SK-N-SH (cell line): ENCODE results near the gene TGDS. TPM values are rescaled to one million over a fixed set of nuclear protein-coding genes. Genes with fewer than 3 reads are reported as not detected.
"Not testable (repeated sequence)": the region's sequence is repeated elsewhere in the genome, so short reads cannot be mapped to it uniquely, and the experiment has no call there.

ENCODE experiments used
- CTCF ChIA-PET: fragments of 300-600, 350-600 bp; formaldehyde crosslinking; extraction: SDS; loops from one replicate; lab custom pipeline; 2021; lab: Yijun Ruan, JAX
- POLR2A ChIA-PET: fragments of 350-600 bp; sonication (Branson Sonifier 250); formaldehyde crosslinking; extraction: SDS; loops from one replicate; lab custom pipeline; 2020; ENCODE audit warnings: antibody characterized with exemption, inconsistent platforms; lab: Yijun Ruan, JAX
- DNase-seq: peaks from one replicate; pipeline ENCODE4 v3.0.0; 2012
- H2AFZ ChIP-seq: fragments of 200-600 bp; sonication (generic); 2 replicates; pipeline ENCODE4 v1.8.1; 2016; ENCODE audit warnings: antibody characterized with exemption, mild to moderate bottlenecking, low read depth
- H3F3A ChIP-seq: fragments of 200-600 bp; sonication (generic); replicated peaks from 2 replicates; pipeline ENCODE3; 2016; ENCODE audit warnings: antibody characterized with exemption, mild to moderate bottlenecking; ENCODE audit not compliant: insufficient read depth
- H3K27ac ChIP-seq, 2 experiments: fragments of 200-500 bp in 1 of 2; fragments of 200-600 bp in 1 of 2; sonication (Bioruptor generic) in 1 of 2; sonication (generic), shearing (Covaris generic) in 1 of 2; 2 replicates each; pipeline versions ENCODE4 v1.5.1 to v1.6.1; 2014 to 2016; ENCODE audit warnings: low read depth in 2 of 2, inconsistent platforms in 1 of 2, low read length in 1 of 2, mild to moderate bottlenecking in 1 of 2, mixed read lengths in 1 of 2
- H3K27me3 ChIP-seq: fragments of 200-600 bp; sonication (generic), shearing (Covaris generic); 2 replicates; pipeline ENCODE4 v1.6.1; 2016; ENCODE audit warnings: mixed run types; ENCODE audit not compliant: insufficient read depth
- H3K36me3 ChIP-seq, 2 experiments: fragments of 200-500 bp in 1 of 2; fragments of 200-600 bp in 1 of 2; sonication (Bioruptor generic) in 1 of 2; sonication (generic) in 1 of 2; replicated peaks in 1 of 2; 2 replicates each; pipeline versions ENCODE3 to v1.5.1; 2014 to 2016; ENCODE audit warnings: low read length in 1 of 2, mild to moderate bottlenecking in 1 of 2; ENCODE audit not compliant: insufficient read depth in 2 of 2, control insufficient read depth in 1 of 2
- H3K4me1 ChIP-seq, 2 experiments: fragments of 200-500 bp in 1 of 2; fragments of 200-600 bp in 1 of 2; sonication (Bioruptor generic) in 1 of 2; sonication (generic), shearing (Covaris generic) in 1 of 2; 2 replicates each; pipeline versions ENCODE4 v1.5.1 to v1.6.1; 2014 to 2016; ENCODE audit warnings: low read depth in 1 of 2, low read length in 1 of 2, mixed run types in 1 of 2; ENCODE audit not compliant: insufficient read depth in 2 of 2, control insufficient read depth in 1 of 2
- H3K4me2 ChIP-seq: fragments of 200-600 bp; sonication (generic), shearing (Covaris generic); 2 replicates; pipeline ENCODE4 v1.6.1; 2017; ENCODE audit warnings: mixed run types
- H3K4me3 ChIP-seq, 2 experiments: fragments of 200-500 bp in 1 of 2; fragments of 200-600 bp in 1 of 2; sonication (Bioruptor generic) in 1 of 2; sonication (generic), shearing (Covaris generic) in 1 of 2; 2 replicates each; pipeline versions ENCODE4 v1.5.1 to v1.8.1; 2014 to 2016; ENCODE audit warnings: low read depth in 2 of 2, inconsistent platforms in 1 of 2, low read length in 1 of 2, mild to moderate bottlenecking in 1 of 2, mixed read lengths in 1 of 2, moderate library complexity in 1 of 2
- H3K79me2 ChIP-seq: fragments of 200-600 bp; sonication (generic); 2 replicates; pipeline ENCODE4 v1.8.1; 2017; ENCODE audit warnings: mild to moderate bottlenecking; ENCODE audit not compliant: insufficient read depth
- H3K9ac ChIP-seq: fragments of 200-600 bp; sonication (generic); 2 replicates; pipeline ENCODE4 v1.6.1; 2017; ENCODE audit warnings: mixed run types
- H3K9me2 ChIP-seq: fragments of 200-600 bp; sonication (generic); 2 replicates; pipeline ENCODE4 v1.6.1; 2017; ENCODE audit warnings: mixed run types
- H3K9me3 ChIP-seq: fragments of 200-600 bp; sonication (generic); 2 replicates; pipeline ENCODE4 v1.6.1; 2017; ENCODE audit warnings: mixed run types, mild to moderate bottlenecking, moderate library complexity
- H4K20me1 ChIP-seq: fragments of 200-600 bp; sonication (generic); 2 replicates; pipeline ENCODE4 v1.6.1; 2017; ENCODE audit warnings: mild to moderate bottlenecking, mixed run types; ENCODE audit not compliant: insufficient read depth
- FOXJ3 ChIP-seq: sonication (generic); formaldehyde crosslinking; IDR thresholded peaks from 2 replicates; pipeline ENCODE4 v1.5.1; 2020; ENCODE audit warnings: mild to moderate bottlenecking, missing genetic modification reagents
- GATA2 ChIP-seq: sonication (generic); formaldehyde crosslinking; IDR thresholded peaks from 2 replicates; pipeline ENCODE4 v1.5.0; 2020; ENCODE audit warnings: mild to moderate bottlenecking, missing genetic modification reagents
- JUND ChIP-seq: IDR thresholded peaks from 2 replicates; pipeline ENCODE4 v1.4.0; 2012
- SMC3 ChIP-seq: IDR thresholded peaks from 2 replicates; pipeline ENCODE4 v1.6.1; 2012; ENCODE audit warnings: low read depth, low read length, improper control_type of control experiment
- WGBS: methylation state at CpG from one replicate; pipeline ENCODE4 v1.1.6; 2017; ENCODE audit warnings: low lambda C conversion rate; 5-methylcytosine and 5-hydroxymethylcytosine counted together
- polyA plus RNA-seq, 3 experiments: library from polyadenylated mRNA; depleted of rRNA; stranded (reverse); fragments of >200 nt; gene quantifications; 2 replicates each; pipeline ENCODE4 v1.2.3, GENCODE V29; 2012

TGDS gene
- polyA plus RNA-seq, 1 of the 3 experiments (the other 2 are of a cell fraction), result 8.2 TPM

- H3K4me3 ChIP-seq, H3K4me1 ChIP-seq, POLR2A ChIA-PET, H3K79me2 ChIP-seq, DNase-seq, H3F3A ChIP-seq, H3K9ac ChIP-seq, H2AFZ ChIP-seq, H3K4me2 ChIP-seq, H3K9me3 ChIP-seq, H3K27ac ChIP-seq, H3K27me3 ChIP-seq, H4K20me1 ChIP-seq, H3K9me2 ChIP-seq: not testable (repeated sequence)
- 92% methylated on average over 3 of the region's 3 CpGs for WGBS
- CTCF ChIA-PET, result interaction anchor here (1.2 kb wide), 1 partner anchor 20 kb away, joined by 3 read pairs; no protein-coding TSS in a partner anchor
- peaks cover 8 to 20% of the 10 kb centered on the region in 2 experiments for H3K36me3 ChIP-seq
Measured at GRCh38 chr13:94637677-94638076, 41.7 kb upstream of the TGDS start.

GRCh38 chr13:94636942-94637578 is 41.1 kb upstream of the TGDS start:
- TF ChIP-seq GATA2 (no peak), SMC3 (no peak), JUND (no peak), FOXJ3 (CRISPR knock-in tag) (no peak)
- CTCF ChIA-PET, result interaction anchor here (1.2 kb wide), 1 partner anchor 19 kb away, joined by 3 read pairs; no protein-coding TSS in a partner anchor
- Histone ChIP-seq H3K79me2 (no peaks in the 10 kb centered on the region), H3K4me2 (no peak overlapping the region), H3K9me3 (no peaks in the 10 kb centered on the region), H3K36me3 (peaks cover 14 to 21% of the 10 kb centered on the region in 2 experiments), H3K4me1 (peaks cover 0 to 7% of the 10 kb centered on the region in 2 experiments; a peak in 2 of 4 replicates), H2AFZ (no peak overlapping the region), H3K27ac (no peak overlapping the region), H3K27me3 (no peaks in the 10 kb centered on the region), H3F3A (peaks cover 10% of the 10 kb centered on the region), H3K9me2 (no peaks in the 10 kb centered on the region), H3K9ac (no peak overlapping the region), H4K20me1 (no peaks in the 10 kb centered on the region), H3K4me3 (no peak overlapping the region)
- no peak for DNase-seq
- POLR2A ChIA-PET, result no interaction called here
- 52% methylated on average over 1 of the region's 1 CpG for WGBS

GRCh38 chr13:94636096-94636495 is 40.1 kb upstream of the TGDS start:
- H3K9me3 ChIP-seq, H4K20me1 ChIP-seq, H3K27me3 ChIP-seq, H3F3A ChIP-seq, H3K4me1 ChIP-seq, H3K27ac ChIP-seq, H3K9me2 ChIP-seq, H3K9ac ChIP-seq, H3K4me3 ChIP-seq, H3K79me2 ChIP-seq, H2AFZ ChIP-seq, DNase-seq, POLR2A ChIA-PET, CTCF ChIA-PET, H3K4me2 ChIP-seq: not testable (repeated sequence)
- peaks cover 18 to 23% of the 10 kb centered on the region in 2 experiments for H3K36me3 ChIP-seq
- WGBS, result 95% methylated on average over 5 of the region's 5 CpGs
